IMR-90 (cell line): ENCODE results near the gene KLRF1. TPM values are rescaled to one million over a fixed set of nuclear protein-coding genes. Genes with fewer than 3 reads are reported as not detected.

ENCODE experiments used
- ATAC-seq: fragments of 200-7000 bp; cut with Tn5 transposase; 2 replicates; pipeline ENCODE4 v1.9.1; 2020; ENCODE audit warnings: low read depth, mild to moderate bottlenecking, moderate library complexity
- BruUV-seq: library from RNA; stranded (reverse); fragments of 400-500 nt; replicated peaks from 2 replicates; lab custom pipeline; 2021; lab: Mats Ljungman, UMichigan
- CTCF ChIA-PET: fragments of 300-600 bp; formaldehyde crosslinking; extraction: SDS; loops from one replicate; lab custom pipeline; 2021; ENCODE audit warnings: antibody characterized with exemption; lab: Yijun Ruan, JAX
- POLR2A ChIA-PET: fragments of 300-600 bp; sonication (Branson Sonifier 250); formaldehyde crosslinking; loops from one replicate; lab custom pipeline; 2022; ENCODE audit warnings: antibody characterized with exemption; ENCODE audit not compliant: unreplicated experiment; lab: Charles Lee
- DNase-seq: peaks from one replicate; pipeline ENCODE4 v3.0.0; 2013
- H2AFZ ChIP-seq: replicated peaks from 2 replicates; pipeline ENCODE3; 2013; ENCODE audit warnings: low read length, mild to moderate bottlenecking; ENCODE audit not compliant: poor library complexity
- H2AK5ac ChIP-seq: 2 replicates; pipeline ENCODE4 v1.6.1; 2013; ENCODE audit warnings: low read depth, low read length, inconsistent platforms
- H2AK9ac ChIP-seq: replicated peaks from 2 replicates; pipeline ENCODE3; 2013; ENCODE audit warnings: mild to moderate bottlenecking, low read depth, low read length, moderate library complexity; ENCODE audit not compliant: poor library complexity
- H2BK120ac ChIP-seq: 2 replicates; pipeline ENCODE4 v1.6.1; 2013; ENCODE audit warnings: low read depth, low read length, inconsistent platforms
- H2BK15ac ChIP-seq: 3 replicates; pipeline ENCODE4 v1.6.1; 2013; ENCODE audit warnings: low read depth, low read length, inconsistent platforms
- H2BK20ac ChIP-seq: 2 replicates; pipeline ENCODE4 v1.6.1; 2013; ENCODE audit warnings: low read depth, mild to moderate bottlenecking, inconsistent platforms, low read length, moderate library complexity
- H2BK5ac ChIP-seq: 2 replicates; pipeline ENCODE4 v1.6.1; 2013; ENCODE audit warnings: mild to moderate bottlenecking, low read depth, low read length, inconsistent platforms; ENCODE audit not compliant: poor library complexity, severe bottlenecking
- H3K14ac ChIP-seq: replicated peaks from 2 replicates; pipeline ENCODE4 v1.6.1; 2013; ENCODE audit warnings: low read depth, low read length, inconsistent platforms
- H3K18ac ChIP-seq: 2 replicates; pipeline ENCODE4 v1.6.1; 2013; ENCODE audit warnings: low read depth, low read length, control low read depth
- H3K23ac ChIP-seq: 2 replicates; pipeline ENCODE4 v1.6.1; 2013; ENCODE audit warnings: low read depth, low read length, inconsistent platforms
- H3K27ac ChIP-seq: 2 replicates; pipeline ENCODE4 v1.5.1; 2013; ENCODE audit warnings: mild to moderate bottlenecking, control low read depth, low read length; ENCODE audit not compliant: insufficient read depth
- H3K27me3 ChIP-seq: 2 replicates; pipeline ENCODE4 v1.6.1; 2013; ENCODE audit warnings: low read length; ENCODE audit not compliant: control insufficient read depth, insufficient read depth
- H3K36me3 ChIP-seq: 2 replicates; pipeline ENCODE4 v1.6.1; 2013; ENCODE audit warnings: low read length, mixed read lengths; ENCODE audit not compliant: control insufficient read depth, insufficient read depth
- H3K4ac ChIP-seq: 2 replicates; pipeline ENCODE4 v1.6.1; 2013; ENCODE audit warnings: low read depth, low read length, inconsistent platforms
- H3K4me1 ChIP-seq: 2 replicates; pipeline ENCODE4 v1.6.1; 2013; ENCODE audit warnings: low read length, mixed read lengths; ENCODE audit not compliant: control insufficient read depth, insufficient read depth
- H3K4me2 ChIP-seq: 2 replicates; pipeline ENCODE4 v1.6.1; 2013; ENCODE audit warnings: low read depth, mild to moderate bottlenecking, control low read depth, low read length, moderate library complexity
- H3K4me3 ChIP-seq: 2 replicates; pipeline ENCODE4 v1.5.1; 2013; ENCODE audit warnings: low read depth, mild to moderate bottlenecking, control low read depth, low read length, moderate library complexity; ENCODE audit not compliant: insufficient read depth
- H3K56ac ChIP-seq: 2 replicates; pipeline ENCODE4 v1.6.1; 2013; ENCODE audit warnings: low read length, inconsistent platforms; ENCODE audit not compliant: insufficient read depth; ENCODE audit errors: extremely low read depth
- H3K79me1 ChIP-seq, 2 experiments: 2 replicates each; pipeline ENCODE4 v1.6.1; 2013; ENCODE audit warnings: low read length in 2 of 2, inconsistent platforms in 1 of 2, low read depth in 1 of 2
- H3K9ac ChIP-seq: 2 replicates; pipeline ENCODE4 v1.6.1; 2013; ENCODE audit warnings: low read depth, low read length, control low read depth
- H3K9me1 ChIP-seq: 2 replicates; pipeline ENCODE4 v1.6.1; 2013; ENCODE audit warnings: low read length, inconsistent platforms; ENCODE audit not compliant: insufficient read depth
- H3K9me3 ChIP-seq: 2 replicates; pipeline ENCODE4 v1.6.1; 2013; ENCODE audit warnings: low read length; ENCODE audit not compliant: control insufficient read depth, insufficient read depth
- H4K20me1 ChIP-seq: 2 replicates; pipeline ENCODE4 v1.6.1; 2013; ENCODE audit warnings: low read length, inconsistent platforms; ENCODE audit not compliant: insufficient read depth
- H4K5ac ChIP-seq: 2 replicates; pipeline ENCODE4 v1.6.1; 2013; ENCODE audit warnings: mild to moderate bottlenecking, low read depth, low read length, control low read depth
- H4K8ac ChIP-seq, 2 experiments: 2 replicates each; pipeline ENCODE4 v1.6.1; 2013; ENCODE audit warnings: low read depth in 2 of 2, low read length in 2 of 2, control low read depth in 1 of 2, inconsistent platforms in 1 of 2
- H4K91ac ChIP-seq: 2 replicates; pipeline ENCODE4 v1.6.1; 2013; ENCODE audit warnings: low read depth, low read length, inconsistent platforms; ENCODE audit not compliant: insufficient read depth
- BHLHE40 ChIP-seq: fragments of 150-350 bp; IDR thresholded peaks from 2 replicates; pipeline ENCODE4 v1.6.1; 2016; ENCODE audit warnings: mild to moderate bottlenecking, low read depth, low read length
- NFE2L2 ChIP-seq: fragments of 150-350 bp; IDR thresholded peaks from 2 replicates; pipeline ENCODE4 v1.6.1; 2016; ENCODE audit warnings: low read depth, mild to moderate bottlenecking, low read length
- WGBS, 2 experiments: methylation state at CpG; one replicate each; pipeline versions ENCODE4 v1.1.5 to v1.1.7; 2013; ENCODE audit warnings: missing lambda C conversion rate in 2 of 2; ENCODE audit not compliant: insufficient read length in 1 of 2; ENCODE audit errors: extremely low coverage in 2 of 2; 5-methylcytosine and 5-hydroxymethylcytosine counted together
- dilution Hi-C: fragments of 300-500 bp; cut with HindIII; formaldehyde crosslinking; loops from one replicate; pipeline ENCODE4 v1.14.3; 2018; ENCODE audit warnings: low sequenced_read_pairs; ENCODE audit not compliant: unreplicated experiment
- in situ Hi-C: fragments of 300-500 bp; cut with MboI; formaldehyde crosslinking; loops from 3 replicates; pipeline ENCODE4 v1.14.3; 2019; ENCODE audit warnings: low sequenced_read_pairs, inconsistent platforms, mixed read lengths
- intact Hi-C: fragments of 100-400 bp; cut with micrococcal nuclease; formaldehyde crosslinking; loops from 2 replicates; pipeline ENCODE4 v1.10.0; 2022
- polyA plus RNA-seq, 3 experiments: library from polyadenylated mRNA; depleted of rRNA; stranded (reverse); fragments of >200 nt; gene quantifications; 2 replicates each; pipeline ENCODE4 v1.2.3, GENCODE V29; 2012; ENCODE audit warnings: low replicate concordance in 1 of 3
- total RNA-seq: library from RNA; depleted of rRNA; stranded (reverse); fragments of >200 nt; gene quantifications from 2 replicates; pipeline ENCODE4 v1.2.3, GENCODE V29; 2012

Gene KLRF1
- total and polyA plus RNA-seq, 2 of the 4 experiments (the other 2 are of a cell fraction): not detected

DNA sequence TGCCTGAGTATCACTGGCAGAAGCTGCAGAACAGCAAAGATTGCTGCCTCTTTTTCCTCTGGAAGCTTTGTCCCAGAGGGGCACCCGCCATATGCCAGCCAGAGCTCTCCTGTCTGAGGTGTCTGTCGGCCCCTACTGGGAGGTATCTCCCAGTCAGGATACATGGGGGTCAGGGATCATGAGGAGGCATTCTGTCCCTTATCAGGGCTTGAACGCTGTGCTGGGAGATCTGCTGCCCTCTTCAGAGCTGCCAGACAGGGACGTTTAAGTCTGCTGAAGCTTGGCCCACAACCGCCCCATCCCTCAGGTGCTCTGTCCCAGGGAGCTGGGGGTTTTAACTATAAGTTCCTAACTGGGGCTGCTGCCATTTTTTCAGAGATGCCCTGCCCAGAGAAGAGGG lies 21.6 kb downstream of the KLRF1 start:
- ChIA-PET CTCF (no interaction called here), POLR2A (no interaction called here)
- Histone ChIP-seq H2BK20ac (no peak overlapping the region), H4K20me1 (no peaks in the 10 kb centered on the region), H2BK5ac (no peak overlapping the region), H2BK15ac (no peak overlapping the region), H2AFZ (no peak overlapping the region), H3K79me1 (no peaks in the 10 kb centered on the region), H3K9me1 (no peaks in the 10 kb centered on the region), H3K14ac (no peak overlapping the region), H3K4me3 (no peak overlapping the region), H3K23ac (no peak overlapping the region), H3K4me1 (no peaks in the 10 kb centered on the region), H3K36me3 (no peaks in the 10 kb centered on the region), H3K4me2 (no peak overlapping the region), H2AK5ac (no peak overlapping the region), H3K56ac (no peak overlapping the region), H2BK120ac (no peak overlapping the region), H3K4ac (no peak overlapping the region), H3K18ac (no peak overlapping the region), H3K27me3 (no peaks in the 10 kb centered on the region; the same call in none of the 2 replicates), H4K91ac (no peak overlapping the region), H3K9me3 (no peaks in the 10 kb centered on the region), H3K27ac (no peak overlapping the region), H4K5ac (no peak overlapping the region), H2AK9ac (no peak overlapping the region), H4K8ac (no peak overlapping the region), H3K9ac (no peak overlapping the region)
- dilution Hi-C loops (no loop called here), in situ Hi-C loops (no loop called here), intact Hi-C loops (no loop called here)
- 40% methylated on average over 1 of the region's 5 CpGs; no CpG with 5 or more reads in 1 of the 2 experiments for WGBS, 2 experiments
- TF ChIP-seq NFE2L2 (no peak), BHLHE40 (no peak)
- DNase-seq (no peak), ATAC-seq (no peak)
- BruUV-seq: no TSS peak
